ENCODE data around the gene SUMO1.
"Not testable (repeated sequence)": the region's sequence is repeated elsewhere in the genome, so short reads cannot be mapped to it uniquely, and the experiment has no call there.

The SUMO1 gene

DNA sequence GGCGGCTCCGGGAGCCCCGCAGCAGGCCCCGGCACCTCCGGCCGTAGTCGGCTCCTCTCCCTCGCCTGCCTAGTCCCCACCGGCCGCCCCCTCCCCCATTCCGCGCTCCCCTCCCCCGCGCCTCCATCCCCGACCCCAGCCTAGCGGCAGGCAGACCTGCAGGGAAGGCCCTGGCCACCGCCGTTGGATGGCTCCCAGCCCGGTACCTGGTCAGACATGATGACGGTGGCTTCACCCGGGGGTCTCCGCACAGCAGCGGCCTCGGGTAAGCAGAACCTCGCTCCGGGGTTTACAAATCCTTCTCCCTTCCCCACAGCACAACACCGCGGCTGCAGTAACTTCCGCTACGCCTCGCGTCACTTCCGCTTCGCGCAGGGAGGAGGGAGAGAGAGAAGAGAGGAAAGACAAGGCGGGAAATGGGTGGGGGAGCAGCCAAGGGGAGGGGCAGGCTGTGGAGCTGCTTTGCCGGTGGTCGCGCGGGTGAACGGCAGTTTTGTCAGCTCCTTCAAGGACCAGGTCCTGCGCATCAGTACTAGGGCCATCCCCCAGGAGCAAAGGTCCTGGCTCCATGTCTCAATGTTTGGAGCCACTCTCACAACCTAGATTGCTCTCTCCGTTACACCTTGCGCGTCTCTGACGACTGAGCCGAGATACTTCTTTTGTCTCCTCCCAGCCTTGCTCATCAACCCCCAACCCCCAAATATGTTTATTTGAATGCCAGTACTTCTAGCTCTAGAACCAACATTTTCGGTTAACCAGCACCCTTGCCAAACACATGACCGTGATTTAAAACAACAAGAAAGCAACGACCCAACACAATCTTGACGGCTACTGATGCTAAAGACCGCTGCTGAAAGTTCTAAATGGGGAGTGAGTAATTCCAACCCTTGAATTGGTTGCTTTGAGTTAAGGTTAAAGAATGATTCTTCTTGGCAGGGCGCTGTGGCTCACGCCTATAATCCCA is at the start of gene SUMO1:
SUMO1 (minus strand) TSS at position 364 of the 964 bp plus-strand sequence; CDS start at position 218, 146 bp downstream.
- DNase-seq = peak; percentile 92

- DNase-seq = no peak
Observed at GRCh38 chr2:202286595-202286994, 48.2 kb upstream of the SUMO1 start.

GRCh38 chr2:202278944-202279343 is 40.5 kb upstream of the SUMO1 start:
- DNase-seq = peak; percentile 37

GRCh38 chr2:202278036-202278760 is 39.8 kb upstream of the SUMO1 start:
- no peak for DNase-seq

GRCh38 chr2:202276078-202276720 is 37.8 kb upstream of the SUMO1 start:
- DNase-seq = not testable (repeated sequence)

DNA sequence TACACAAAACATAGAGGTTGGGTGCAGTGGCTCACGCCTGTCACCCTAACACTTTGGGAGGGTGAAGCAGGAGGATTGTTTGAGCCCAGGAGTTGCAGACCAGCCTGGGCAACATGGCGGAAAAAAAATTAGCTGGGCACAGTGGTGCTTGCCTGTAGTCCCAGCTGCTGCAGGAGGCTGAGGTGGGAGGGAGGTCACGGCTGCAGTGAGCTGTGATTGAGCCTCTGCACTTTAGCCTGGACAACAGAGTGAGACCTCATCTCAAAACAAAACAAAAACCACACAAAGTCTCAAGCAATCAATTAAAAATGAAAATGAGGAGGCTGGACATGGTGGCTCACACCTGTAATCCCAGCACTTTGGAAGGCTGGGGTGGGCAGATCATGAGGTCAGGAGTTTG is 32.1 kb upstream of the SUMO1 start:
- no peak for DNase-seq

DNA sequence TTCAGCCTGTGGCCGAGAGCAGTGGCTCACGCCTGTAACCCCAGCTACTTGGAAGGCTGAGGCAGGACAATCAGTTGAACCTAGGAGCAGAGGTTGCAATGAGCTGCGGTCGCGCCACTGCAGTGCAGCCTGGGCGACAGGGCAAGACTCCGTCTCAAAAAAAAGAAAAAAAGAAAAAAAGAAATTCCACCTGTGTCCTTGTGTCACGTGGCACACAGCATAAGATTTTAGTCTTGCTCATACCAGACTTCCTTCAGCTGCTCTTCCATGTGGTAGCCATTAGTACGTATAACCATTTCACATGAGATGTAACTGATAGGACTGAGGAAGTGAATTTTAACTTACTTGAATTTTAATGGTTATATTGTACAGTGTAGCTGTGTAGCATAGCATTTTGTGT is 31.2 kb upstream of the SUMO1 start:
- DNase-seq = no peak

DNA sequence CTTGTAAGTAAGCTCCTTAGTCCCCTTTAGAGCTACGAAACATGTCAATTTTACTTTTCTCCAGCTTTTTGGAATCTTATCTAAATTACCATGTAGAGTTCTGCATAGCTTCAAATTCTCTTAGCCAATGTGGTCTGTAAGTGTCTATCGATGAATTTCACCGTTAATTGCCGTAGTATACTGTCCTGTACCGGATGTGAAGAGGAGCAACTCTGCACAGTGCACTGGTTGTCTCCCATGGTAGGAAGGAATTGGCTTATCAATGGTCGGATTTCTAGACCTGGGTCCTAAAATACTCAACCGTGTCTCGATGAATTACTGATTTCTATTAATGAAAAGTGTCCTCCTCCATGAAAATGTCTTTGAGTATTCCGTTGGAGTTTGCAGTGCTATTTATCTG is 29.1 kb upstream of the SUMO1 start:
- no peak for DNase-seq

DNA sequence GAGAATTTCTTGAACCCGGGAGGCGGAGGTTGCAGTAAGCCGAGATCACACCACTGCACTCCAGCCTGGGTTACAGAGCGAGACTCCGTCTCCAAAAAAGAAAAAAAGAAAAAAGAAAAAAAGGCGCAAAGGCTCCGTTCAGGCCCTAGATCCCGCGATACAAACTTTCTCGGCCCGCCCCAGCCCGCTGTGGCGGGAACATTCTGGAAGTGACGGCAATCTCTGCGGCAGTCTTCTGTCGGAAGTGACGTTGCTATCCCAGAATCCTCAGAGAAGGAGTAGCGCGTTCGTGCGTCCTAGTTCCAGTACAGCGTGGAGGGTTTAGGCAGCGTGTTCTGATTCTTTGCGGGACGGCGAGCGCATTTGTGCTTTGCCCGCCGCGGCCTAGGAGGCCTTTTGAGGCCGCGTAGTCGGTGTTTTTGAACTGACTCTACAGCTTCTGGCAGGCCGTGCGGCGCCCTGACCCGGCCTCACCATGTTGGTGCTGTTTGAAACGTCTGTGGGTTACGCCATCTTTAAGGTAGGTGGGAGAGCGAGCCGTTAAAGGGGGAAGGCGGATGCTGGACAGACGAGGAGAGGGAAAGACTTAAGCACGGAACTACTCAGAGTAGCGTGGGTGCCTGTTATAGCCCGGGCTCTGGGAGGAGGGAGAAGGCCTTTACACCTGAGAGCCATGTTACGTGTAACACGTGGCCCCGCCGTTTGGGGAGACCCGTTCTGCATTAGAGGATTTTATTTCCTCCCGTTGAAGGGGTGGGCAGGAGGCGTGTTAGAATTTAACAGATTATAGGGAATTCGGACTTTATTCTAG is 27.3 kb upstream of the SUMO1 start, which contains the start of gene NOP58:
NOP58 (plus strand) TSS at position 297 of the 811 bp plus-strand sequence; CDS start at position 476, 179 bp downstream.
- DNase-seq = peak; percentile 98

GRCh38 chr2:202261531-202261930 is 23.1 kb upstream of the SUMO1 start:
- DNase-seq = no peak

GRCh38 chr2:202251494-202251893 is 13.1 kb upstream of the SUMO1 start:
- DNase-seq = no peak

DNA sequence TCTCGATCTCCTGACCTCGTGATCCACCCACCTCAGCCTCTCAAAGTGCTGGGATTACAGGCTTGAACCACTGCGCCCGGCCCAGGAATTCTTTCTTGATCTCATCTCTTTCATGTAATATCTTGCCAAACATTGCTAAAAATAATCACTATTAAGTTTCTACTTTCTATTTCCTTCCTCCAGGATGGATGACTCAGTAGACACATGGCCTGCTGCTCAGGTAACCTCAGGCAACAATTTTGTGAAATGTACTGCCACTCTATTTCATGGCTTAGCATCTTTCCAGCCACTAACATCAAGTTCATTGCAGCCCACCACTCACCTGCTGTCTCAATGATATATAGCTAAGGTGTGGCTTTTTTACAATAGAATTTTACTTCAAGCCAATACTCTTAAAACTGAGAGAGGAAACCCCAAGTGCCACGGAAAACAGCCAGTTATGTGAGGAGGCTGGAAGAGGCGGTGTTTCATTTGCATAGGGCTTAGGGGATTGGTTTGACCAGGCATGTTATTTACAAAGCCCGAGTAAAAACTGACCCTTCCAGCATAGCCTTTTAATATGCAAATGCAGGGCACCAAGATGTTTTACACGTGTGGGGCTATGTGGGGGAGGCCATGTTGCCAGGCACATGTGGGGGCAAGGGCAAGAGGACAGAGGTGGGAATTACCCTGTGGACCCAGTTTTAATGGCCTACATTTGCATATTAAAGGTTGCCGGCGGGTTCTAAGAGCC is 11.3 kb upstream of the SUMO1 start:
- no peak for DNase-seq

DNA sequence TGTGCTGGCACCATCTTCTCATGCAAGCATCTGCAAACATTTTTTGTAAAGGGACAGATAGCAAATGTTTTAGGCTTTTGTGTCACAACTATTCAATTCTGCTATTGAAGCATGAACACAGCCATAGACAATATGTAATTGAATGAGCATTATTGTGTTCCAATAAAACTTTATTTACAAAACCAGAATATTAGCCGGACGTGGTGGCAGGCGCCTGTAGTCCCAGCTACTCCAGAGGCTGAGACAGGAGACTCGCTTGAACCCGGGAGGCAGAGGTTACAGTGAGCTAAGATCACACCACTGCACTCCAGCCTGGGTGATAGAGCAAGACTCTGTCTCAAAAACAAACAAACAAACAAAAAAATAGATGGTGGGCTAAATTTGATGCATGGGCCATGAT is 9.3 kb upstream of the SUMO1 start:
- DNase-seq = not testable (repeated sequence)

DNA sequence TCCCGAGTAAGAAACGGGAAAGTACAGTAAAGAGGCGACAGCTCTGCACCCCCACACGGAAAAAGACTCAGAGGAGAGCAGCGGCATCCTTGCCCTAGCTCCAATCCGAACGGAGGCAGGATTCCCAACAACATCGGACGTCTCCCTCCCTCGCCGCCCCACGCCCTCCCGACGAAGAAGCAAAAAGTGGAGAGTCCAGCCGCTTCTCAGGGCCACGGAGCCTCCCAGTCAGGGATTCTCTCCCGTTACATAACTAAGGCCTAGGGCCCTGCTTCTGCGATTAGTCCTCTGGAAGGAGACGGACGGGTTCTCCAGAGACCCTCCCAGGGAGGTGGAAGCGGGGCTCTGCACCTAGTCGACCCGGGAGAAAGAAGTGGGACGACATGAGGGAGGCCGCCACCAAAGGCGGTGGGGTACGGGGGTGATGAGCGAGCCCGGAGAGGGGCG is 587 bp downstream of the SUMO1 start:
- peak; percentile 20 for DNase-seq

DNA sequence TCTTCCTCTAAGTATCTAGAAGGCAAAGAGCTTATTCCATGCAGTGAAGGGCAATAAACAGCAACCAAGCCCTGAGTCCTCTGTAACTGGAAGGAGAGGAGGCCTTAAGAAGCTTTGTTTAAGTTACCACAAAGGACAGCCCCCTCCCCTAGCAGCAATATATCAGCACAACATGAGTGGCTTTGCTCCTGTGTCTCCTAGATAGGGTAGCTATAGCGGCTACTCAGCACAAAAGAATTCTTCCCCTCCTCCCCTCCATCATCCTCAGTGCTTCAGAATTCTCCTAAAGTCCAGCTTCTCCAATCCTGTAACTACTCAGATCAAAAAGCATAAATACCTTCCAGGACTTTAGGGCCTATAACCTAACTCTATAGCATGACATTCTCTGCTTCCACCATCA is 16.5 kb downstream of the SUMO1 start:
- DNase-seq = no peak

DNA sequence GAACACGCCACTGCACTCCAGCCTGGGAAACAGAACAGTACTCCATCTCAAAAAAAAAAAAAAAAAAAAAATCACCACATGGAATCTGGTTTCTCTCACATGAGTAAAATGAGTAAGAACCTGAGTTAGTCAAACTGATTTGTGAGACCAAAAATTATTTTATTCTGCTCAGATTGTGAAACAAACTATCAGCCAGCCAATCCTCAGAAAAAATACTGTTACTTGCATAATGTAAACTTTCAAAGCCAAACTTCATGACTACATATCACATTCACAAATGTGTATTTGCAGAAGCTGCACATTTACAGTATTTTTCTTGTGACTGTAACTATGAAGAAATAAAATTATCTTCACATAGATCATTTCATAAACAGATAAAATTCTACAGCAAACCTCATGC is 23.2 kb downstream of the SUMO1 start:
- no peak for DNase-seq

- DNase-seq = no peak
Observed at GRCh38 chr2:202208526-202208925, 29.9 kb downstream of the SUMO1 start.

DNA sequence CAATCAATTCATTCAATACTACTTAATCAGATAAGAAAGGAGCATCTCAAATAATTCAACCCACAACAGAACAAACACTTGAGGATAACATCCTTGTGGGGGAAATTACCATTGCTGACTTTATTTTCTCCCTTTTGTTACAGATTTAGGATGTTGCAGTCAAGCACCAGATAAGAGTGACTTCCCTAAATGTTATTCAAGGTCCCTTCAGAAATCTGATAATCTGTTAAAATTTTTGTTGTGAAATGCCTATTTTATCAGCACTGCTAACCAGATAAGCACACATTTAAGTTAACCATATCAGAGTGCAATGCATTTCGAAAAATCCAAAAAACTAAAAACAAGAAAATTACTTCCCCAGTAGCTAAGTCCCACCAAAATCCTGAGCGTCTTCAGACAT is 33.5 kb downstream of the SUMO1 start:
- DNase-seq = no peak

DNA sequence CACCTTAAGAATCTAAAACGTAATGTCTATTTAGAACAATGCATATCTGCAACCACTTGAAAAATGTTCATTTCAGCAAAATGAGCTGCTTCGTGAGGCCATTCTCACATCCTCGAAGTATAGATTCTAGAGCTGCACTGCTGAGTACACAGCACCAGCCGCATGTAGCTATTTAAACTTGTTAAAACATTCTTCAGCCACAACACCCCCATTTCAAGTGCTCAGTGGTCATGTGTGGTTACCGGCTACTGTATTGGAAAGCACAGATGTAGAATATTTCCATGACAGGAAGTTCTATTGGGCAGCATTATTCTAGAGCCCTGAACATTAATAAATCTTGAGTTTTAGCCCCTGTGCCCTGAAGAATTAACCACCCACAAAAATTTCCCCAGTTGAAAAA is 35.0 kb downstream of the SUMO1 start:
- no peak for DNase-seq

DNA sequence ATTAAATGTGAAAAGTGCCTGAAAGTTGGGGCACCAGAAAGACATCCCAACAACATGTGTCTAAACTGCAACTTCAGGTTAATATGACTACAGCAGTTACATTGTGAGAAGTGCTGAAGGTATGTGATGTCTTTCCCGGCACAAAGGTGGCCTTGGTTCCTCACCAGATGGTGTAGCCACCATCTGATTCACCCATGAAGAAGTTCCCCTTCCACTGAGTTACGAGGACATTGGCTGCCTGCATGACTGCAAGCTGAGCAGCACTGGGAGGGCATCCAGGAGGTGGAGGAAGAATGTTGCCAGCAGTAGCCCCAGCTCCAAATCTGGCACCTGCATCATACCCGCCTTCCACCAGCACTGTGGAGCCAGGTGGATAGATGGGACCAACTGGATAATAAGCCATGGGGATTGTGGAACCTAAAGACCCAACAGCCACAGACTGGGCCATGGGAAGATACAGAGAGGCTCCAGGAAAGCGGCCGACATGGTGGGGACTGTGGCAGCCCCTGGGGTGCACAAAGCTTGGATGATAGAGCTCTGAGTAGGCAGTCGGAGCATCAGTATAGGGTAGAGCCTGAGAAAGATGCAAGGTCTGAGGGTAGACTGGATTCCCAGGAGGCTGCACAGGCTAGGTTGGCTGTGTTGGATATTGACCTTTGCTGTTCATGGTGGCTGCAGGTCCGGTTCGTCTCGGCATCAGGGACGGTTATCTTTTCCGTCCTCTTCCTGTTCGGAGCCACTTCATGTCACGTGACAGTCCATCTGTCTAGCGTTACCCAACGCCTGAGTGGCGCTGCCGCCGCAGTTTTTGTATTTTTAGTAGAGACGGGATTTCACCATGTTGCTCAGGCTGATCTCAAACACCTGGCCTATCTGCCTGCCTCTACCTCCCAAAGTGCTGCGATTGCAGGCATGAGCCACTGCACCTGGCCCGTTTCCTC is 36.9 kb downstream of the SUMO1 start:
- no peak for DNase-seq

Measured in midbrain (tissue), 1 donor.